Measurements from ENCODE around the gene FXYD7. TPM values are rescaled to one million over a fixed set of nuclear protein-coding genes. Genes with fewer than 3 reads are reported as not detected.
A peak's percentile ranks its signal among the peaks of the same experiment; 100 is the strongest.

Gene FXYD7
- total RNA-seq, 2 donors from 2014 or later, result not detected

GRCh38 chr19:35122687-35123551 lies 20.1 kb upstream of the FXYD7 start:
- DNase-seq (ENCODE audit: low spot score), result no peak
- no peaks in the 10 kb centered on the region for H3K27me3 ChIP-seq
- H3K9me3 ChIP-seq, result no peaks in the 10 kb centered on the region
- no peaks in the 10 kb centered on the region for H3K36me3 ChIP-seq
- H3K4me1 ChIP-seq, result peaks cover 0 to 36% of the 10 kb centered on the region in 2 donors
- no peak overlapping the region for H3K4me3 ChIP-seq
- no peak for TF ChIP-seq CTCF (IDR thresholded peaks at IDR 0.05)
- peak overlapping the region; percentile 89 to 93 for H3K27ac ChIP-seq

GRCh38 chr19:35123573-35123972 lies 19.5 kb upstream of the FXYD7 start:
- Histone ChIP-seq H3K9me3 (no peaks in the 10 kb centered on the region), H3K4me3 (peak overlapping the region in 1 of 2 donors; percentile 58), H3K27ac (peak overlapping the region; percentile 89 to 93), H3K4me1 (peaks cover 0 to 36% of the 10 kb centered on the region in 2 donors), H3K27me3 (no peaks in the 10 kb centered on the region), H3K36me3 (no peaks in the 10 kb centered on the region)
- DNase-seq (ENCODE audit: low spot score), result no peak
- TF ChIP-seq CTCF (IDR thresholded peaks at IDR 0.05), result no peak

- H3K27ac ChIP-seq, result peak overlapping the region; percentile 89 to 93
- H3K4me3 ChIP-seq, result peak overlapping the region; percentile 49 to 58
- no peaks in the 10 kb centered on the region for H3K9me3 ChIP-seq
- TF ChIP-seq CTCF (IDR thresholded peaks at IDR 0.05), result no peak
- peaks cover 0 to 36% of the 10 kb centered on the region in 2 donors for H3K4me1 ChIP-seq
- H3K27me3 ChIP-seq, result no peaks in the 10 kb centered on the region
- peak; percentile 96 for DNase-seq (ENCODE audit: low spot score)
- H3K36me3 ChIP-seq, result no peaks in the 10 kb centered on the region
These were observed 18.7 kb upstream of the FXYD7 start for GRCh38 chr19:35124098-35125060.

GRCh38 chr19:35125270-35125717 lies 17.8 kb upstream of the FXYD7 start:
- DNase-seq (ENCODE audit: low spot score), result no peak
- TF ChIP-seq CTCF (IDR thresholded peaks at IDR 0.05), result no peak

DNA sequence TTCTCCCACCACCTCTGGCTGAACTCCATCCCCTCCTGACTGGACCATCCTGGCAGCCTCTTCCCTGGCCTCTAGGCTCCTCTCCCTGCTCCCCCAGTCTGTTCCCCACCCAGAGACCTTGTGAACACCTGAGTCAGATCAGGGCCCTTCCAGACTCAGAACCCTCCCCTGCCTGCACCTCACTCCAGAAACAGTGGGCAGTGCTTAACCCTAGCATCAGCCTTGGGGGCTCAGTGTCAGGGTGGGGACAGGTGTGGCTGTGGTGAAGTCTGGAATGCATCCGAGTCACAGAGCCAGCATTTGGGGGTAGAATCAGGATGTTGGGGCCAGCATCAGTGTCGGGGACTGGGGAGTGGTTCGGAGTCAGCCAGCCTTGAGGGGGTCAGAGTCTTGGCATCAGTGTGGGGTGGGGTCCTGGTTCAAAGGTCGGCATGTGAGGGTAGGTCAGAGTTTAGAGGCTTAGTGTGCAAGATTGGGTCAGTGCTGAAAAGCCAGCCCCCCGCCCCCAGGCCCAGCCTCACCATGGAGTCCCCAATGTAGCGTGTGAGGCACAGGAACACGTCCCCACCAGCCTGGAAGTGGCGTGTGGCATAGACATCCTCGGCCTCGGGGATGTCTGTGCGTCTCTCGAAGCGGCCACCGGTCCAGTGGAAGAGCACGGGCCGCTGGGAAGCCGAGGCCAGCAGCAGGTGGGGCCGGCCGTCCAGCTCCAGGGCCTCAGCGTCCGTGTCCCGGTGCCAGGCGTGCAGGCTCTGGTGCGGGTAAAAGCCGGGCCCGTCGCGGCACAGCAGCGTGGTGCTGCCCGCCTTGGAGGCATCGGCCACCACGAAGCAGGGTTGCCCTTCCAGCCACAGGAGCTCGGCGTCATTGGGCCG lies 17.1 kb upstream of the FXYD7 start:
- no peaks in the 10 kb centered on the region for H3K9me3 ChIP-seq
- H3K4me1 ChIP-seq, result peaks cover 0 to 42% of the 10 kb centered on the region in 2 donors
- H3K36me3 ChIP-seq, result no peaks in the 10 kb centered on the region
- no peak for DNase-seq (ENCODE audit: low spot score)
- H3K27me3 ChIP-seq, result no peaks in the 10 kb centered on the region
- peak overlapping the region in 1 of 2 donors; percentile 18 for H3K4me3 ChIP-seq
- H3K27ac ChIP-seq, result peak overlapping the region; percentile 1 to 40
- TF ChIP-seq CTCF (IDR thresholded peaks at IDR 0.05), result no peak

More at GRCh38 chr19:35125270-35125717, 17.8 kb upstream of the FXYD7 start:
- H3K27me3 ChIP-seq, result no peaks in the 10 kb centered on the region
- H3K36me3 ChIP-seq, result no peaks in the 10 kb centered on the region
- H3K9me3 ChIP-seq, result no peaks in the 10 kb centered on the region
- H3K27ac ChIP-seq, result peak overlapping the region; percentile 89 to 93
- peaks cover 0 to 36% of the 10 kb centered on the region in 2 donors for H3K4me1 ChIP-seq
- H3K4me3 ChIP-seq, result no peak overlapping the region
